RPMI8226 (cell line): ENCODE measurements around the gene BSN.
"Not testable (repeated sequence)": the region's sequence is repeated elsewhere in the genome, so short reads cannot be mapped to it uniquely, and the experiment has no call there.

Experiments
- DNase-seq: peaks from one replicate; pipeline ENCODE4 v3.0.0-alpha.2; 2015

BSN gene

DNA sequence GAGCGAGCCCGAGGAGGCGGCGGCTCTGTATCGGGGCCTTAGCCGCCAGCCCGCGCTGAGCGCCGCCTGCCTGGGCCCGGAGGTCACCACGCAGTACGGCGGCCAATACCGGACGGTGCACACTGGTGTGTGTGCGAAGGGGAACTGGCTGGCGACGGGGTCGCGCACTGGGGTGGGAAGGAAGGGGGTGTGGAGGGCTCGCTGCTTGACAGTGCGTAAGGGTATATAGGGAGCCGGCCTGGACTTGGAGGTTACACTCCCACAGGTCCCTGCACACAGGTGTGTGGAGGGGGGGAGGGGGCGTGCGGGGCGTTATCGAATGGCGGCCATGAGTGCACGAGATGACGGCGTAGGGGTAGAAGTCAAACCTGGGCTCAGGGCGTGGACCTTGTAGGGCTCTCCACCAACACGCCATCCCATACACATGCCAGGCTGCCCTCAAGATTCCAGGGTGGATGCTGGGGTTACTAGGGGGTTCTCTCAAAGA is 120.3 kb downstream of the BSN start:
- peak; percentile 50 for DNase-seq

DNA sequence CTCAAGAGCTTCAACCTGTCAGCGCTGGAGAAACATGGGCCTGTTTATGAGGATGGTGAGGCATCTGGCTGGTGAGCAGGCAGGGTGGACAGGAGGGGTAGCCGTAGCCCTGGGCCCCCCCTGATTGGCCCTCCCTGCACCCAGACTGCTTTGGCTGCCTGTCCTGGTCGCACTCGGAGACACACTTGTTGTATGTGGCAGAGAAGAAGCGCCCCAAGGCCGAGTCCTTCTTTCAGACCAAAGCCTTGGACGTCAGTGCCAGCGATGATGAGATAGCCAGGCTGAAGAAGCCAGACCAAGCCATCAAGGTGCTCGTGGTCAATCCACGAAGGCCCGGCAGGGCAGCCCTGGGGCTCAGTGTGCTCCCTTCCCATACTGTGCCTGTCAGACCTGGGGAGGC is 121.6 kb downstream of the BSN start:
- no peak for DNase-seq

DNA sequence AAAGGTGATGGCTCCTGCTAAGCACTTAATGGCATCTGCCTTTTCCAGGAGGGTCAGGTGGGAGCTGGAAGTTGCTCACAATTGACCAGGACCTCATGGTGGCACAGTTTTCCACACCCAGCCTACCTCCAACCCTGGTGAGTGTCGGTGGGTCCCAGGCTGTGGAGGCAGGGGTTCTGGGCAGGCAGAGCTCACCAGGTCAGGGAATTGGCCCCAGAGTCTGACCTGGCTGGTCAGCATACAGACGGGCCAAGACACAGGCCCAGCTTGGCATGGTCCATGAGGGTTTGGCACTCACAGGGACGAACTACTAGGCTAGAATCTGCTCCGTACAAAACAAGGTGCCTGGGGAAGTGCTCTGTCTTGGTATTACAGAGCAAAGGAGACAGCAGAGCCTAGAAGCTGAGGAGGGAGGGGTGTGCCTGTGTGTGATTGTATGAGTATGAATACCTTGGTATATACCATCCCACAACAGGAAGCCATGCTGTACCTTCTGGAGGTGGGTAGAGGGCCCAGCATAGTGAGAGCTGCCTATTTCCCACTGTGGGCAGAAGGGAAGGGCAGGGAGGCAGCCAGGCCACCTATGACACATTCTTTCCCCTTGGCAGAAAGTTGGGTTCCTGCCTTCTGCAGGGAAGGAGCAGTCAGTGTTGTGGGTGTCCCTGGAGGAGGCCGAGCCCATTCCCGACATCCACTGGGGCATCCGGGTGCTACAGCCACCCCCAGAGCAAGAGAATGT is 126.4 kb downstream of the BSN start:
- no peak for DNase-seq

DNA sequence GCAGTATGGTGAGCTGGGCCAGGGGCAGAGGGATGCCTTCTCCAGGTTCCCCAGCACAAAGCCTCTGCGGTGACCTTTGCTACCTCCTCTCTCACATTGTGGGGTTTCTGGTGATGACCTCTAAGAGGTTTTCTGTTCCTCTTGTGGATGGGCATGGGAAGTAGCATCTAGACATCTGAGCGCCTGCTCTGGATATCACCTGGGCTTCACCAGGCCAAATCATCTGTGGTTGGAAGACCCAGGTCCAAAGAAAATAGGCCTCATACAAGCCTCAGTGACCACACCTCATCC is 126.9 kb downstream of the BSN start:
- no peak for DNase-seq

DNA sequence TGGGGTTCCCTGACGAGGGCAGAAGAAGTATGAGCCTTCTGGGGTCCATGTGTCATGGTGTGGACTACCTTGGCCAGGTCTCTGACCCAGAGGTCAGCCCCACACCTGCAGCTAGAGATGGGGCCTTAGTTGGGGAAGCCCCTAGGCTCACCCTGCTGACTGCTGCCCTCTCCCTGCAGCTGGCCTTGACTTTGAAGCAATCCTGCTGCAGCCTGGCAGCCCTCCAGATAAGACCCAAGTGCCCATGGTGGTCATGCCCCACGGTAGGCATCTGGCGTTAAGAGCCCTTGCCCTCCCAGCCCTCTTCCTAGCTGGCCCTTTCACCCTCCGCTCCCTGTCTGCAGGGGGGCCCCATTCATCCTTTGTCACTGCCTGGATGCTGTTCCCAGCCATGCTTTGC is 127.3 kb downstream of the BSN start:
- DNase-seq, result no peak

DNA sequence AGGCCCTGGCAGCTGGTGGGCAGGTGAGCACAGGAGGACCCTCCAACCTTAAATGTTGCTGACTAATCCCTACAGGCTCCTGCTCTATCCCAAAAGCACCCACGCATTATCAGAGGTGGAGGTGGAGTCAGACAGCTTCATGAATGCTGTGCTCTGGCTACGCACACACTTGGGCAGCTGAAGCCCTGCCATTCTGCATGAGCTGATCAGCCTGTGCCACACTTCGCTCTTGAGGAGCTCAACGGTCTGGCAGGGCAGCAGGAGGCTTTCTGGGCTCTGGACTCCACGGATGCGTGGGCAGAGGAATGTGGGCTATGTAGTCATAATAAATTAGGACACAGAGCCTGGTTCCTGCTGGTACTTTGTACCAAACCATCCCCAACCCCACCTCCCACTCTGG is 128.9 kb downstream of the BSN start:
- DNase-seq, result no peak

DNA sequence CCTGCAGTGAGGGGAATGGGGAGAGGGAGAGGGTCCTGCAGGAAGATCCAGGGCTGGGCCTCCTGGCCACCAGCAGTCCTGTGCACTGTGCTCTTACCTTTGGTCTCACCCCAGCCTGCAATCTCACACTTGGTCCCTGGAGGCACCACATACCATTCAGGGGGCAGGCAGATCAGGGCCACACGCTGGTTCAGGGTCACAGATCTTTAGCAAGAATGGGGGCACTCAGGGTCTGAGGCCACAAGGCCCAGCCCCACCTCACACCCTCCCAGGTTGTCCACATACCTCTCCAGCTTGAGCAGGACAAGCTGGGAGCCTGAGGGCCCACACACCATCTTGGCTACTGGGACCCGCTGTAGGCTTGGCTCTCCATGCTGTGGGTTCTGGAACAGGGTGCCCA is 130.2 kb downstream of the BSN start:
- DNase-seq, result not testable (repeated sequence)

DNA sequence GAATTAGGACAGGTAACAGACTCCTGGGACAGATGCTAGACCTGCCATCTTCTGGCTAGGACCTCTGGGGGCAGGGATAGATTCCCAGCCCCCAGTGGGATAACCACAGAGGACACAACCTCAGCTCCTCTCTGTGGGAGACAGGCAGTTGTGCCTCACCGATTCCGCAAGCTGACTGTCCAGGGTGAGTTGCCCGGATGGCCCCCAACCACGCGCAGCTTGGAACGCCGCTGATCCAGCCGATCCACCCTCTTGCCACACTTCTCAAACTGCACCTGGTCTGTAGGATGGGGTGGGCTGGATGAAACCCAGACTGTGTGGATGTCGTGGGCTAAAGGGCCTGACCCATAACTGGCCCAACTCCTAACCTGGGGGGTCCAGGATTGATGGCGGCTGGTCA is 130.8 kb downstream of the BSN start:
- DNase-seq, result not testable (repeated sequence)

DNA sequence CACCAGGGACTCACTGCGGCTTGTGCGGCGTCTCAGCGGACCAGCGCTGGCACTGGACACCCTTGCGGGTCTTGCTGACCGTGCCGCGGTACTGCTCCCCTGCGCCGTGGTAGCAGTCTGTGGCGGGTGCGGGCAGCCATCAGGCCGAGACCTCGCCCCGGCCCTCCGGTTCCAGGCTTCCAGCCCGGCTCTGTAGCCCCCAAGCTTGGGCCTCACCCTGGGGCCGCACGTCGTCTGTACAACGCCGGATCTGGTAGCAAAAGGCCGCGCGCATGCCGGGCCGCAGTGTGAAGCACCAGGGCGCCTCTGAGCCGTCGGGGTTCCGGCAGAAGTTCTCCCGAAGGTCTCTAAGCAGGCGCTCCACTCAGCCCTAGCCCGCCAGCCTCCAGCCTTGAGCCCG is 131.6 kb downstream of the BSN start:
- DNase-seq, result not testable (repeated sequence)

DNA sequence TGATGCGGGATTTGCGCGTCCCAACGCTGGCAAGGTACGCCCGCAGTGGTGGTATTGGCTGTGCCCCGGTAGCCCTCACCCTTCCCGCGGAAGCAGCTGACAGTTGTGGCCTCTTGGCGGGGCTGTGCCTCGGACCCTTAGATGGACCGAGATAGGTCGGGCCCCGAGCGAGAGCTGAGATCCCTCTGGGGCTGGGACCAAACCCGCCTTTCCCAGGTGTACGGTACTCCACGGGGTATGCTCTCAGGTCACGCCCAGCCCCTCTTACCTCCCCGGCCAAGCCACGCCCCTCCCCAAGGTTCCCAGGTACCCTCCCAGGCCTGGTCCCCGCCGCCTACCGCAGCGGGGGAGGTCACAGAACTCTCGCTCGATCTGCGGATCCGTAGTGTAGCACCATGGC is 132.1 kb downstream of the BSN start:
- DNase-seq, result not testable (repeated sequence)

DNA sequence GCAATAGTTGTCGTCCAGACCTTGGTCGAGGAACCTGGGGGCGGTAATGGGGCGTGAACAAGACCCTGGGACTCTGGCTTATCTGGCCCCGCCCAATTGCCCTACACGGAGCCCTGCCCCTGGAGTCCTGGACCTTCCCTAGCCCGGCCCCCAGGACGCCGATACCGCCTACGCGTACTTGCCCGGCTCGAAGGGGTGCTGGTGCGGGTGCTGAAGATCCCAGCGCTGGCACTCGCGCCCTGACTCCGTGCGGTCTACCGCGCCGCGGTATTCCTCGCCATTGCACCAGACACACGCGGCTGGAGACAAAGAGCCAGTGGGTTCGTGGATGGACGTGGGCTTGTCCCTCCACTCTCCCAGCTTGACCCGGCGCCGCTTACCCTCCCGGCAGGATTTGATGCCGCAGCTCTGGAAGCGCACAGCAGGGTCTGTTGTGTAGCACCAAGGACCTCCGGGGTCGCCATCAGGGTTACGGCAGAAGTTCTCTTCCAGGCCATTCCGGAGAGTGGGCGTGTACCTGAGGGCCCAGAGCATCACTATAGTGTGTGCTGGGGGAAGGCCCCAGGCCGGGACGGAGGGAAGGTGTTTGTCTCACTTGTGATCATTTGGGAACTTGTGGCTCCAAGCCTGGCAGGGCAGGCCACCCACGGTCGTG is 132.6 kb downstream of the BSN start:
- not testable (repeated sequence) for DNase-seq

DNA sequence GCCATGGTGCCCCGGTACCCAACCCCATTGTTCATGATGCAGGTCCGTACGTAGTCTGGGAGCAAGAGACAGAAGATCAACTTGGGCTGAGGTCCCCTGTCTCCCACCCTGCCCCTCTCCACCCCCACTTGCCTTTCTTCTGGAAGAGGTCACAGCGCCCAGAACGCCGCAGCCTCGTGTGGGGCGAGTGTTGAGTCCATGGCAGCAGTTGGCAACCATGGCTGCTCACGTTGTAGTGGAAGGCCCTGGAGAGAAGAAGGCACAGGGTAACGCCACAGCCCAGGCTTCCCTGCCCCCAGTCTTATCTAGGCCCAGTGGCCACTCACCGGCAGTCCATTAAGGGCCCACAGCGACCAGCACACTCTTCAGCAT is 133.1 kb downstream of the BSN start:
- DNase-seq, result not testable (repeated sequence)

DNA sequence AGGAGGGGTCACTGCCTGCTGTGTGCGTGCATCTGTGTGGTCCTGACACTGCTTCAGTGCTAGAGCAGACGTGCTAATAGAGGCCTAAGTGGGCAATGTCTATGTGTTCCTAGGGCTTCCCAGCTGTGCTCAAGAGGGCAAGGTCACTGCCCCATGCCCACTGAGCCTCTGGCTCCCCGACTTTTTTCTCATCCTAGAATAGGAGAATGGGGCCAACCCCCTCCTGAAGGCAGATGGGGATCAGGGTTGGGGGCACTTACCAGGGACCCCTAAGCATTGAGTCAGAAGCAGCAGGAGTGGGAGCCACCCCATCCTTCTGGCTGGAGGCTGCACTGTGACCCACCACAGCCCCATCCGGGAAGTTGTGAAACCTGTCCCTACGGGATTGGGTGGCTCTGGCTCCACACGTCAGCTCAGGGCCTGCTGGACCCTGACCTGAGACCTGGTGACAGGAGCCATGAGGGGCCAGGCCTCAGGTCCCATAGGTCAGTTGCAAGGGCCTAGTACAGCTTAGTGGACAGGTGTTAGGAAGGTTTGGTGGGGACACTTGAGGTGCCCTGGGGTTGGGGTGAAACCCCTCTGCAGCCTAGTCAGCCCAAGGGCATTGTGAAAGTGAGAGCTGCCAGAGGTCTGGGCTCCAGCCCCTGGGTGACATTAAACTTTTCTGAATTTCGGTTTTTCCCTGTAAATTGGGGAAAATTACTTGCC is 134.2 kb downstream of the BSN start:
- DNase-seq, result not testable (repeated sequence)

DNA sequence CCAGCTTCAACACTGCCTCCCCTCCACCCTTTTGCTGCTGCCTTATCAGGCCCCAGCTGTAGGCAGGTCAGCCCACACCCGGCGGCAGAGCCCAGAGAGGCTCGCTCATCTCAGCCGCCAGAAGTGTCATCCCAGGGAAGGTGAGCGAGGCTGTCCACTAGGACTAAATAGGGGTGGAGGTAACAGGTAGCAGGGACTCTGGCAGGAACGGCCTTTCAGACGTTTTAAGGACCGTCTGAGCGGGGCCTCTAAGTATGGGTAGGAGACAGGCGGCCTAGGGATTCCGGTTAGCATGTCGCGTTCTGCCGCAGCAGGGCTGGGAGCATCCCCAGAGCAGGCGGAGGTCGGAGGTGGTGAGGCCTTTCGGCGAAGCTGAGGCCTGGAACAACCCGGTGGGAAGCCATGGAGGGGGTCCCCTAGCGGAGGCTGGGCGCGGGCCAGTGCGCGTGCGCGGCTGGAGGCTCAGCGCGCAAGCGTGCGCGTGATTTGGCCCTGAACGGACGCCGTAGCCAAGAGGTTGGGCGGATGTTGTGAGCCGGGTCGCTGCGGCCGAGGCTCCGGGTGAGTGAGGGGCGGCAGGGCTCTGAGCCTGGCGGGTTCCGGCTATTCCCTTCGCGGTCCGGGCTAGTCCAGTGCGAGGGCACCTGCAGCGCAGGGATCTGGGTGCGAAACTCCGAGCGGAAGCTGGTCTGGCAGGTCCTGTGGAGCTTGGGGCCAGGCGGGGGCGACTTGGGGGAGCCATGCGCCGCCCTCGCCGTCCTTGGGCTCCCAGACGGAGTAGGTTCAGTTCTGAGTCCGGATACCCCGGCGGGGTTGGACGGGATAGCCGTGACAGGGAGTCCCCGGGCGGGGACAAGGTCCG is 135.0 kb downstream of the BSN start, which contains the start of the genes MST1 and RNF123:
TSS of gene MST1 (minus strand) at position 429 of the 862 bp plus-strand sequence. CDS start 783 bp downstream, outside the sequence.
TSS of gene RNF123 (plus strand) at position 512 of the 862 bp plus-strand sequence. CDS start 1,609 bp downstream, outside the sequence.
- DNase-seq, result peak; percentile 93

DNA sequence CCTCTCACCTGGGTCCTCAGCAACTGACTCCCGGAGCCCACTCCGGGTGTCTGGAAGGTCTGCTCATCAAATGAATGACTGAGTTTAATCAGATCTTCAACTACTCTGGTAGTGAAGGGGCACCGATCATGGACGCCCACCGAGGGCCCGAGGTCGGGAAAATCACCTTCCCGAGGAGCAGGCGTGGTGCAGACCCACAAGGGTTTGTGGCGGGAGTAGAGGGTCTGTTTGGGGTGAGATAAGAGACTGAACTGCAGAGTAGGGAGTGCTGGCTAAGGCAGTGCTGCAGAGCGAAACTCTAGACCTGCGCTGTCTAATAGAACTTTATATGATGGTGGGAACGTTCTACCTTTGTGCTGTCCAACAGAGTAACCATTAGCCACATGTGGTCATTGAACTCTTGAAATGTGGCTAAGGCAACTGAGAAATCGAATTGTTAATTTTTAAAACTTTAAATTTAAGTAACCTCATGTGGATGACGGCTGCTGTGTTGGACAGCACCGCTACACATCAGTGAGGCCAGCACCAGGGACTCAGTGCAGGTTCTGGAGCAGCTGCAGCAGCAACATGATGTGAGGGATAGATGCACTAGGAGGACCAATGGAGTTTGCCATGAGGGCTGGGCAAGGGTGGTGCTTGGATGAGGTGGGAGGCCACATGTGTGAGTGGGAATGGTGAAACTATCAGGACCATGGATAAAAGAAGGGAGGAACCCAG is 135.8 kb downstream of the BSN start:
- DNase-seq, result not testable (repeated sequence)

DNA sequence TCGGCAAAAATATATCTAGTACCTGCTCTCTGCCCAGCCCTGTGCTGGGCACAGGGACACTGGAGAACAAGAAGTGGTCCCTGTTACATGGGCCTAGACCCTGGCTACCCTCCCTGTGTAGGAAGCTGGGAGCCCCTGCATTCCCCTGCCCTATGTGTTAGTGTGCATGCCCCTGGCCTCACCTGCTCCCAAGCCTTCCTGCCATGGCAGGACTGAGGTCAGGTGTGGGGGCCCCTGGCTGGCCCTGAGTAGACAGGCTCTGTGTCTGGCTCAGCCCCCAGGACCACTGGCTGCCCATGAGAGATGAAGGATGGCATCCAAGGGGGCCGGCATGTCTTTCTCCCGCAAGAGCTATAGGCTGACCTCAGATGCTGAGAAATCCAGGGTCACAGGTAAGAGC is 136.6 kb downstream of the BSN start:
- not testable (repeated sequence) for DNase-seq

DNA sequence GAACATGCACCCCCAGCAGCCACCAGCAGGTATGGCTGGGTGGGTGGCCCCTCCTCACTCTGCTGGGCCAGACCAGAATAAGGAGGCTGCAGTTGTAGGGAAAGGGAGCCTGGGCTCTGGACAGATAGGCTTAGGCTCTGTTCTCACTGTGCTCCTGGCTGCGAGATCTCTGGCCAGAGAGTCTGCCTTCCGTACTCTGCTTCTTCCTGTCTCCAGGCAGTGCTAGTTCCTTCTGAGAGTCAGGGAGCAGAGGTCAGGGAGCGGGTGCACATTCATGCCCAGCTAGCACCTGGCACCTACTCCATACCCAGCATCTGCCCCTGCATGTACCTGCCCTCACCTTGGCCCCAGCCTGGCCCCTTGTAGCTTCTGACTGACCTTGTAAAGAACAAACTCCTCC is 137.2 kb downstream of the BSN start:
- not testable (repeated sequence) for DNase-seq

DNA sequence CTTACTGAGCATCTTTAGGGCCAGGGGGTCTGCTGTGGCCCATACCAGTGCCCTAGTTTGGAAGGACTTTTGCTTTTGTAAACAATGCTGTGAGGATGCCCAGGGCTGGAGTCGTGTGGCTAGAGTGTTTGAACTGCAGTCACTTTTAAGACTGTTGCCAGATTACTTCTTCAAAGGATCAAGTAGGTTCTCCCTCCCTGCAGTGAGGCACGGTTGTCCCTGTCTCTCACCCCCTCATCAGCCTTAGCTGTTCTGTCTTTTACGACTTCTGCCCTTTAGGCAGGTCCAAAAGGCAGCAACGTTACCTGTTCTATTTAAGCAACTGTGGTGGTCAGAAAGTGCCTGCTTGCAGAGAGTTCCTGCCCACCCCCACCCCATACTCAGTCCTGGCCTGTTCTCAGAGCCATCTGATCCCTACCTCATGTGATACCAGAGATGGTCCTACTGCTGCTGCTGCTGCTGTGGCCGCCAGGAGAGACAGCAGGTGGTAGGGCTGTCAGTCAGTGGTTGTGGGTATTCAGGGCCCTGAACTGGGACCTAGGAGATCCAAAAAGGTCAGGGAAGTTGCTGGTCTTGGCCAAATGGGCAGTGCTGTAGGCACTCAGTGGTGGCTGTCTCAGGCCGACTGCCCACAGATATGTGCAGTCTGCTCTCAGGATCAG is 140.3 kb downstream of the BSN start:
- DNase-seq, result not testable (repeated sequence)

DNA sequence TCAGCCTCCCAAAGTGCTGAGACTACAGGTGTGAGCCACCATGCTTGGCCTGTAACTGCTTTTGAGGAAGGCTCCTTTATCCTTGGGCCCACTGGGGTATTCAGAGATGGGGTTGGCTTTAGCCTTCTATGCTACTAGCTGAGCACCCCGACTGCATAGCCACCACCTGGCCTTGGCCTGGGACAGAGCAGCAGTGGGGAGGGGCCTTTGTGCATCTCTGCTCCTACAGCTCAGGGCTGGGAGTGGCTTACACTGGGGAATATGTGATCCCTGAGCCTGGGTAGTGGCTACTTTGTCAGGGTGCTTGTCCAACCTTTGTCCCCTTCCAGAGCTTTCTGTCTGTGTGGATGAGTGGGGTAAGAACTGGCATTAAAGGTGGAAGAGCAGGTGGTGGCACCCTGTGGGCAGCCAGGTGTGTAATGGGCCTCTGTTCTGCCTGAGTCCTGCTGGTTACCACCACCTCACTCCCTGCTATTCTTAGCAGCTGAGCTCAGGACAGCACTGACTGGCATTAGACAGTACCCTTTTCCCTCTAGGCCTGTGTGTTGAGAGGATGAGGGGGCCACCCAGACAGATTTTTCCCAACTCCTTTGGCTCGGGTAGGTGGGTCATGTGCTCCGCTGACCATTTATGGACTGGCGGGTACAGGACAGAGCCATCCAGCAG is 141.2 kb downstream of the BSN start:
- DNase-seq, result not testable (repeated sequence)

DNA sequence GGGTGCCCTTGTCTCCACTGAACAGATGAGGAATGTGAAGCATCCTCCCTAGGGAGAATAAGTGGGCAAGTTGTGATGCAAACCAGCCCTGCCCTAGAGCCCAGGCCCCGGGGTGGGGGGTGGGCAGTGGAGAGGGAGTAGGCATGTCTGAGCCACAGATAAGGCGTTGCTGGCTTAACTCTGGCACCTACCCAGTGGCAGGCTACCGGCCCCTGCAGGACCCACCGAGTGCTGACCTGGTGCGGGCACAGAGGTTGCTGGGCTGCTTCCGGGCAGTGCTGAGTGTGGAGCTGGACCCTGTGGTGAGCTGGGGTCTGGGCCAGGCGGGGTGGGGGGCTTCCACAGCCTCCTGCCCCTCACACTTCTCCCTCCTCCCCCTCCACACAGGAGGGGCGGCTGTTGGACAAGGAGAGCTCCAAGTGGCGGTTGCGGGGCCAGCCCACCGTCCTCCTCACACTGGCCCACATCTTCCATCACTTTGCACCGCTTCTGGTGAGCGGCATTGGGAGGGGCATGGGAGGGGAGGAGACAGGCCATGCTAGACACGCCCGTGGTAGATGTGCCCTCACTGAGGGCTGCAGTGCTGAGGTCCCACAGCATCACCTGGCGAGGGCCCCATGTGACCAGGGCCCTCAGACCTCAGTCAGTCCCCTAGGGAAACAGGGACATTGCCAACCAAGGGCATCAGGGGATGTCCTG is 145.2 kb downstream of the BSN start:
- DNase-seq, result no peak
